ENCODE measurements around the gene KCNAB1.

The KCNAB1 gene

GRCh38 chr3:156449710-156450574 is 329.6 kb downstream of the KCNAB1 start:
- DNase-seq (ENCODE audit: low read depth in 2 of 2), result no peak

GRCh38 chr3:156455839-156456238 is 335.5 kb downstream of the KCNAB1 start:
- no peak for DNase-seq (ENCODE audit: low read depth in 2 of 2)

- DNase-seq (ENCODE audit: low read depth in 2 of 2), result no peak
These were observed 336.4 kb downstream of the KCNAB1 start for GRCh38 chr3:156456771-156457224.

GRCh38 chr3:156459434-156459833 is 339.1 kb downstream of the KCNAB1 start:
- DNase-seq (ENCODE audit: low read depth in 2 of 2), result no peak

- no peak for DNase-seq (ENCODE audit: low read depth in 2 of 2)
These were observed 339.8 kb downstream of the KCNAB1 start for GRCh38 chr3:156460206-156460611.

- DNase-seq (ENCODE audit: low read depth in 2 of 2), result no peak
These were observed 341.5 kb downstream of the KCNAB1 start for GRCh38 chr3:156461889-156462288.

GRCh38 chr3:156463123-156463522 is 342.7 kb downstream of the KCNAB1 start:
- DNase-seq (ENCODE audit: low read depth in 2 of 2), result no peak

GRCh38 chr3:156465194-156465593 is 344.8 kb downstream of the KCNAB1 start:
- no peak for DNase-seq (ENCODE audit: low read depth in 2 of 2)

GRCh38 chr3:156469456-156469855 is 349.1 kb downstream of the KCNAB1 start:
- DNase-seq (ENCODE audit: low read depth in 2 of 2), result no peak

GRCh38 chr3:156471431-156471830 is 351.1 kb downstream of the KCNAB1 start:
- no peak for DNase-seq (ENCODE audit: low read depth in 2 of 2)

- DNase-seq (ENCODE audit: low read depth in 2 of 2), result no peak
These were observed 351.8 kb downstream of the KCNAB1 start for GRCh38 chr3:156472150-156472549.

GRCh38 chr3:156472684-156473083 is 352.3 kb downstream of the KCNAB1 start:
- DNase-seq (ENCODE audit: low read depth in 2 of 2), result no peak

GRCh38 chr3:156473341-156473740 is 353.0 kb downstream of the KCNAB1 start:
- no peak for DNase-seq (ENCODE audit: low read depth in 2 of 2)

GRCh38 chr3:156474560-156475389 is 354.4 kb downstream of the KCNAB1 start:
- DNase-seq (ENCODE audit: low read depth in 2 of 2), result no peak

GRCh38 chr3:156477323-156477722 is 356.9 kb downstream of the KCNAB1 start:
- no peak for DNase-seq (ENCODE audit: low read depth in 2 of 2)

GRCh38 chr3:156478891-156479290 is 358.5 kb downstream of the KCNAB1 start:
- no peak for DNase-seq (ENCODE audit: low read depth in 2 of 2)

GRCh38 chr3:156479604-156480003 is 359.2 kb downstream of the KCNAB1 start:
- no peak for DNase-seq (ENCODE audit: low read depth in 2 of 2)

- DNase-seq (ENCODE audit: low read depth in 2 of 2), result no peak
These were observed 360.6 kb downstream of the KCNAB1 start for GRCh38 chr3:156480949-156481348.

- no peak for DNase-seq (ENCODE audit: low read depth in 2 of 2)
These were observed 362.6 kb downstream of the KCNAB1 start for GRCh38 chr3:156483002-156483401.

GRCh38 chr3:156483426-156483825 is 363.0 kb downstream of the KCNAB1 start:
- DNase-seq (ENCODE audit: low read depth in 2 of 2), result no peak

GRCh38 chr3:156483961-156484787 is 363.8 kb downstream of the KCNAB1 start:
- peak; percentile 12 to 22 for DNase-seq (ENCODE audit: low read depth in 2 of 2)

GRCh38 chr3:156488767-156489166 is 368.4 kb downstream of the KCNAB1 start:
- DNase-seq (ENCODE audit: low read depth in 2 of 2), result no peak
